GM12878 (cell line): ENCODE results near the gene MMP13. TPM values are rescaled to one million over a fixed set of nuclear protein-coding genes. Genes with fewer than 3 reads are reported as not detected.

Experiments
- ATAC-seq: fragments of 200-7000 bp; cut with Tn5 transposase; 3 replicates; pipeline ENCODE4 v1.9.1; 2020; ENCODE audit warnings: mild to moderate bottlenecking, moderate library complexity
- Bru-seq: library from RNA; stranded (reverse); fragments of 400-500 nt; gene quantifications from one replicate; lab custom pipeline; 2021; lab: Mats Ljungman, UMichigan
- BruChase-seq, 2 experiments: library from RNA; stranded (reverse); fragments of 400-500 nt; gene quantifications; one replicate each; lab custom pipeline; 2021; lab: Mats Ljungman, UMichigan
- BruUV-seq: library from RNA; stranded (reverse); fragments of 400-500 nt; replicated peaks from 2 replicates; lab custom pipeline; 2021; lab: Mats Ljungman, UMichigan
- CTCF ChIA-PET: fragments of 300-600 bp; sonication (Branson Sonifier 250); formaldehyde crosslinking; extraction: SDS; loops from one replicate; lab custom pipeline; 2021; ENCODE audit warnings: inconsistent platforms; lab: Yijun Ruan, JAX
- POLR2A ChIA-PET: fragments of 350-600 bp; formaldehyde crosslinking; extraction: SDS; loops from one replicate; lab custom pipeline; 2021; ENCODE audit warnings: inconsistent platforms; lab: Charles Lee
- RAD21 ChIA-PET: fragments of 300-600 bp; sonication (Branson Sonifier 250); formaldehyde crosslinking; loops from one replicate; lab custom pipeline; 2023; ENCODE audit warnings: antibody characterized with exemption; ENCODE audit not compliant: unreplicated experiment; lab: Charles Lee
- SMC1A ChIA-PET: fragments of 300-600 bp; sonication (Branson Sonifier 250); formaldehyde crosslinking; loops from one replicate; lab custom pipeline; 2023; ENCODE audit not compliant: unreplicated experiment, uncharacterized antibody; lab: Charles Lee
- DNase-seq: peaks from one replicate; pipeline ENCODE4 v3.0.0-alpha.2; 2011; ENCODE audit warnings: low read depth, low spot score
- FAIRE-seq: peaks from 3 replicates; lab custom pipeline; 2011; peaks lifted over from hg19 to GRCh38; lab: Jason Lieb, UNC
- H2AFZ ChIP-seq: 2 replicates; pipeline ENCODE4 v1.6.0; 2011; ENCODE audit warnings: low read depth, low read length, control low read depth; ENCODE audit not compliant: control insufficient read depth
- H3K27ac ChIP-seq: 2 replicates; pipeline ENCODE4 v1.5.1; 2011; ENCODE audit warnings: control low read depth; ENCODE audit not compliant: control insufficient read depth, insufficient read depth
- H3K27me3 ChIP-seq, 2 experiments: replicated peaks in 1 of 2; 2 replicates each; pipeline versions ENCODE4 v1.6.0 to v1.6.1; 2011; ENCODE audit warnings: low read length in 1 of 2; ENCODE audit not compliant: control insufficient read depth in 2 of 2, insufficient read depth in 2 of 2
- H3K36me3 ChIP-seq, 2 experiments: 2 replicates each; pipeline ENCODE4 v1.5.1; 2011; ENCODE audit warnings: low read length in 1 of 2; ENCODE audit not compliant: control insufficient read depth in 2 of 2, insufficient read depth in 2 of 2
- H3K4me1 ChIP-seq: 2 replicates; pipeline ENCODE4 v1.6.1; 2011; ENCODE audit warnings: mild to moderate bottlenecking, low read length, moderate library complexity, mixed read lengths; ENCODE audit not compliant: control insufficient read depth, insufficient read depth
- H3K4me2 ChIP-seq: 2 replicates; pipeline ENCODE4 v1.6.0; 2011; ENCODE audit warnings: control low read depth; ENCODE audit not compliant: control insufficient read depth, insufficient read depth
- H3K4me3 ChIP-seq: fragments of 200-600 bp; sonication (generic); 2 replicates; pipeline ENCODE4 v1.5.1; 2016
- H3K79me2 ChIP-seq: 2 replicates; pipeline ENCODE4 v1.6.0; 2011; ENCODE audit warnings: low read length; ENCODE audit not compliant: control insufficient read depth, insufficient read depth
- H3K9ac ChIP-seq: 2 replicates; pipeline ENCODE4 v1.8.0; 2011; ENCODE audit warnings: low read length, control low read depth, mixed read lengths; ENCODE audit not compliant: control insufficient read depth, insufficient read depth
- H3K9me3 ChIP-seq: replicated peaks from 3 replicates; pipeline ENCODE4 v1.5.1; 2011; ENCODE audit warnings: mild to moderate bottlenecking, low read length; ENCODE audit not compliant: control insufficient read depth, insufficient read depth
- H4K20me1 ChIP-seq: 2 replicates; pipeline ENCODE4 v1.6.0; 2011; ENCODE audit not compliant: control insufficient read depth, insufficient read depth
- BCL3 ChIP-seq: IDR thresholded peaks from 2 replicates; pipeline ENCODE4 v1.6.1; 2011; ENCODE audit warnings: borderline replicate concordance, low read depth, mild to moderate bottlenecking, moderate library complexity, low read length; ENCODE audit not compliant: insufficient read depth, poor library complexity, severe bottlenecking
- E2F4 ChIP-seq: IDR thresholded peaks from 2 replicates; pipeline ENCODE4 v1.6.1; 2012; ENCODE audit warnings: low read depth, low read length, improper control_type of control experiment
- ETV6 ChIP-seq, 2 experiments: fragments of 450-650 bp in 1 of 2; IDR thresholded peaks in 1 of 2; conservative IDR thresholded peaks in 1 of 2; 2 replicates each; pipeline ENCODE4 v1.6.1; 2014; ENCODE audit warnings: antibody characterized with exemption in 1 of 2, borderline replicate concordance in 1 of 2, low read depth in 1 of 2, mild to moderate bottlenecking in 1 of 2, moderate library complexity in 1 of 2
- GABPA ChIP-seq: IDR thresholded peaks from 2 replicates; pipeline ENCODE4 v1.6.1; 2014; ENCODE audit warnings: antibody characterized with exemption, low read depth, mild to moderate bottlenecking, inconsistent platforms
- HSF1 ChIP-seq: fragments of 150-350 bp; IDR thresholded peaks from 2 replicates; pipeline ENCODE4 v1.6.1; 2014; ENCODE audit warnings: mild to moderate bottlenecking, low read depth, low read length
- IRF5 ChIP-seq: fragments of 450-650 bp; IDR thresholded peaks from 2 replicates; pipeline ENCODE4 v1.6.1; 2017; ENCODE audit warnings: borderline replicate concordance
- SREBF1 ChIP-seq: IDR thresholded peaks from 2 replicates; pipeline ENCODE4 v1.6.1; 2012; ENCODE audit warnings: mild to moderate bottlenecking, low read length
- SREBF2 ChIP-seq: IDR thresholded peaks from 2 replicates; pipeline ENCODE4 v1.6.1; 2012; ENCODE audit warnings: mild to moderate bottlenecking, low read length
- TCF3 ChIP-seq: IDR thresholded peaks from 2 replicates; pipeline ENCODE4 v1.6.1; 2012; ENCODE audit warnings: low read depth, mild to moderate bottlenecking, low read length, borderline replicate concordance; ENCODE audit not compliant: insufficient read depth
- USF1 ChIP-seq: IDR thresholded peaks from 2 replicates; pipeline ENCODE4 v1.6.1; 2011; ENCODE audit warnings: borderline replicate concordance, low read depth, mild to moderate bottlenecking, moderate library complexity, mixed read lengths, low read length; ENCODE audit not compliant: insufficient read depth; ENCODE audit errors: extremely low read length
- ZNF274 ChIP-seq: IDR thresholded peaks from one replicate; pipeline ENCODE4 v1.8.0; 2011; ENCODE audit not compliant: insufficient read length, insufficient read depth
- WGBS: methylation state at CpG from one replicate; pipeline ENCODE4 v1.1.6; 2016; ENCODE audit warnings: low lambda C conversion rate; ENCODE audit not compliant: insufficient replicate concordance, insufficient coverage; ENCODE audit errors: missing lambda C conversion rate; 5-methylcytosine and 5-hydroxymethylcytosine counted together
- in situ Hi-C: fragments of 300-500 bp; cut with MboI; formaldehyde crosslinking; loops from 9 replicates; pipeline ENCODE4 v1.14.3; 2018; ENCODE audit warnings: mixed read lengths
- intact Hi-C: fragments of 100-400 bp; cut with micrococcal nuclease; formaldehyde crosslinking; loops from one replicate; pipeline ENCODE4 v1.14.2; 2022; ENCODE audit not compliant: unreplicated experiment
- long read RNA-seq, 2 experiments: library from polyadenylated mRNA; unstranded; transcript quantifications; one replicate each; pipeline ENCODE4 v2.0.0, GENCODE V29; 2019 to 2020
- polyA minus RNA-seq, 3 experiments: library from RNA; depleted of rRNA, polyadenylated mRNA; stranded (reverse); fragments of >200 nt; gene quantifications; 2 replicates each; pipeline ENCODE4 v1.2.3, GENCODE V29; 2011
- polyA plus RNA-seq, 11 experiments: library from polyadenylated mRNA; depleted of rRNA in 4 of 11; unstranded in 6 of 11; stranded (reverse) in 5 of 11; fragments of >200 nt; fragmentation: Nextera tagmentation in 4 of 11; fragmentation: Illumina TruSeq in 1 of 11; extraction: Ambion mirVana in 4 of 11; extraction: Trizol in 1 of 11; gene quantifications; 1 replicate in 1 of 11; 2 replicates in 10 of 11; pipeline versions ENCODE4 v1.2.1 to v1.2.3, GENCODE V29; 2011 to 2016; ENCODE audit warnings: inconsistent platforms in 2 of 11, missing spikeins in 2 of 11, low read depth in 1 of 11
- total RNA-seq, 4 experiments: library from RNA; depleted of rRNA in 3 of 4; stranded (reverse); fragments of >200 nt in 3 of 4; fragmentation: Illumina TruSeq in 1 of 4; extraction: Trizol in 1 of 4; gene quantifications; 2 replicates each; pipeline versions ENCODE4 v1.2.1 to v1.2.3, GENCODE V29; 2013 to 2021

Gene MMP13
- total RNA-seq (2013; cell fraction: nucleolus; rRNA removed) = not detected in 2 replicates
- total RNA-seq (2014; rRNA removed) (not detected in 2 replicates), total RNA-seq (2014; rRNA removed; fragmentation: Illumina TruSeq; extraction: Trizol) (not detected in 2 replicates), total RNA-seq (2021) (not detected in 2 replicates), polyA plus RNA-seq (2011; rRNA removed) (0.05 TPM in 1 of 2 replicates, not detected in the other), polyA plus RNA-seq (2014; fragmentation: Illumina TruSeq; extraction: Trizol) (not detected in 2 replicates), polyA plus RNA-seq (2014; fragmentation: Nextera tagmentation; extraction: Ambion mirVana) (not detected), polyA plus RNA-seq (2014; rRNA removed) (not detected in 2 replicates), polyA plus RNA-seq (2016; fragmentation: Nextera tagmentation; extraction: Ambion mirVana) (not detected), polyA minus RNA-seq (2011; rRNA and poly(A)+ RNA removed) (not detected in 2 replicates), Bru-seq, nascent RNA (not detected), BruChase-seq, experiment 1, labeled RNA remaining after a 6-hour chase (not detected), BruChase-seq, experiment 2, labeled RNA remaining after a 2-hour chase (not detected)
- polyA plus RNA-seq (2011; ENCODE audit: low read depth) = not detected
- 0.13 TPM in 1 of 2 replicates, not detected in the other for polyA plus RNA-seq (2011; cell fraction: cytosol; rRNA removed)
- not detected in 2 replicates for polyA plus RNA-seq (2011; cell fraction: nucleus; rRNA removed)
- not detected in 2 replicates for polyA plus RNA-seq (2012)
- not detected in 2 replicates for polyA minus RNA-seq (2011; cell fraction: cytosol; rRNA and poly(A)+ RNA removed)
- polyA minus RNA-seq (2011; cell fraction: nucleus; rRNA and poly(A)+ RNA removed) = not detected in 2 replicates
- long read RNA-seq, experiment 1 = 0 reads
- long read RNA-seq, experiment 2, partial matches to known transcripts = 1 of 1 reads
- long read RNA-seq, experiment 2, other reads (novel, unspliced or antisense) = 0 of 1 reads

- Histone ChIP-seq H4K20me1 (no peaks in the 10 kb centered on the region), H3K4me3 (no peak within 1 kb of the TSS), H3K9me3 (no peaks in the 10 kb centered on the region), H3K4me1 (no peaks in the 10 kb centered on the region), H3K79me2 (no peaks in the 10 kb centered on the region), H3K36me3 (no peaks in the 10 kb centered on the region), H3K9ac (no peak within 1 kb of the TSS), H2AFZ (no peak within 1 kb of the TSS), H3K4me2 (no peak within 1 kb of the TSS), H3K27me3 (no peaks in the 10 kb centered on the region), H3K27ac (no peak within 1 kb of the TSS)
- CTCF ChIA-PET = interaction anchor here (1.2 to 2.0 kb wide), 2 partner anchors 9 to 41 kb away, joined by 3 to 8 read pairs; no protein-coding TSS in a partner anchor
- no TSS peak for BruUV-seq
- FAIRE-seq (no peak), ATAC-seq (no peak), DNase-seq (no peak)
- SMC1A ChIA-PET = interaction anchor here (1.2 to 1.3 kb wide), 2 partner anchors 10 to 40 kb away, joined by 3 read pairs; no protein-coding TSS in a partner anchor
- 40% methylated on average over 6 of the region's 6 CpGs for WGBS
- RAD21 ChIA-PET = no interaction called here
- POLR2A ChIA-PET = no interaction called here
- intact Hi-C loops = no loop called here
- in situ Hi-C loops = no loop called here
- TF ChIP-seq E2F4 (no peak), SREBF1 (no peak), USF1 (no peak), HSF1 (no peak), SREBF2 (no peak), BCL3 (no peak), IRF5 (no peak), ETV6 (conservative IDR thresholded peaks at IDR 0.05 in 1 of 2, IDR thresholded peaks at IDR 0.05 in 1 of 2; ENCODE audit: borderline replicate concordance in 1 of 2, low read depth in 1 of 2) (no peak), TCF3 (no peak), ZNF274 (no peak), GABPA (no peak)
Measured at GRCh38 chr11:102955624-102956023, at the start of gene MMP13. Gene MMP13, minus strand, starts transcription at chr11:102955732. Its CDS starts 27 bp downstream, at chr11:102955705.
